ENCODE measurements around the gene SPTBN5.

The SPTBN5 gene

DNA sequence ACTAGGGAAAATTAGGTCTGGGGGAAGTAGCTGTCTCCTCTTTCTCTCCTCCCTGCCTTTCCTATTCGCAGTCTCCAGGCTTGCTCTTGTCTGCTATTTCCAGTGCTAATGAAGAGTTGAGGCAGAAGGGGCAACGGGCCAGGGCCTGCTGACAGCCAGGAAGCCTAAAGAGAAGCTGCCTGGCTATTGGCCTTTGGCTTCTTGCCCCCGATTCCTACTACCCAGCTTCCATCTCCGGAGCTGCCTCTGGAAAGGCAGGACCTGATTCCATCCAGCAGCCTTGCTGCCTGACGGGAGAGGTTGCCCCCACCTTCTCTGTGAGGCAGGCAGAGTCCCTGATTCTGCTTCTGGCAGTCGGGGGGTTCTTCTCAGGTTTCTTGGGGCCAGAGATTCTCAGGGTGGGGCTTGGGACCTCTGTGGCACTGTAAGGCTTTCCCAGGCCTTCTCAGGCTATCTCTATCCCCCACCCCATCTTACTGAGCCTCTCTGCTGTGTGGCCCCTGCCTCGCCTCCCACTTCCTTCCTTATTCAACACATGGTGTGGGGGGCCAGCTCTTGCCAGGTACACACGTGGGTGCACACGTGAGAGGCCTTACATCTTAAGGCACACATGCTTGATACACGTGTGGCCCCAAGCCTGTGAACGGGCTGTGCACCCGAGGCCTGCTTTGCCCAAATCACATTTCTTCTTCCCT is 84.2 kb downstream of the SPTBN5 start:
- no peak overlapping the region for H3K27ac ChIP-seq
- TF ChIP-seq ZFX (IDR thresholded peaks at IDR 0.05; ENCODE audit: borderline replicate concordance) = no peak
- TF ChIP-seq, protein P1, sequence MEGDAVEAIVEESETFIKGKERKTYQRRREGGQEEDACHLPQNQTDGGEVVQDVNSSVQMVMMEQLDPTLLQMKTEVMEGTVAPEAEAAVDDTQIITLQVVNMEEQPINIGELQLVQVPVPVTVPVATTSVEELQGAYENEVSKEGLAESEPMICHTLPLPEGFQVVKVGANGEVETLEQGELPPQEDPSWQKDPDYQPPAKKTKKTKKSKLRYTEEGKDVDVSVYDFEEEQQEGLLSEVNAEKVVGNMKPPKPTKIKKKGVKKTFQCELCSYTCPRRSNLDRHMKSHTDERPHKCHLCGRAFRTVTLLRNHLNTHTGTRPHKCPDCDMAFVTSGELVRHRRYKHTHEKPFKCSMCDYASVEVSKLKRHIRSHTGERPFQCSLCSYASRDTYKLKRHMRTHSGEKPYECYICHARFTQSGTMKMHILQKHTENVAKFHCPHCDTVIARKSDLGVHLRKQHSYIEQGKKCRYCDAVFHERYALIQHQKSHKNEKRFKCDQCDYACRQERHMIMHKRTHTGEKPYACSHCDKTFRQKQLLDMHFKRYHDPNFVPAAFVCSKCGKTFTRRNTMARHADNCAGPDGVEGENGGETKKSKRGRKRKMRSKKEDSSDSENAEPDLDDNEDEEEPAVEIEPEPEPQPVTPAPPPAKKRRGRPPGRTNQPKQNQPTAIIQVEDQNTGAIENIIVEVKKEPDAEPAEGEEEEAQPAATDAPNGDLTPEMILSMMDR (IDR thresholded peaks at IDR 0.05) = no peak

DNA sequence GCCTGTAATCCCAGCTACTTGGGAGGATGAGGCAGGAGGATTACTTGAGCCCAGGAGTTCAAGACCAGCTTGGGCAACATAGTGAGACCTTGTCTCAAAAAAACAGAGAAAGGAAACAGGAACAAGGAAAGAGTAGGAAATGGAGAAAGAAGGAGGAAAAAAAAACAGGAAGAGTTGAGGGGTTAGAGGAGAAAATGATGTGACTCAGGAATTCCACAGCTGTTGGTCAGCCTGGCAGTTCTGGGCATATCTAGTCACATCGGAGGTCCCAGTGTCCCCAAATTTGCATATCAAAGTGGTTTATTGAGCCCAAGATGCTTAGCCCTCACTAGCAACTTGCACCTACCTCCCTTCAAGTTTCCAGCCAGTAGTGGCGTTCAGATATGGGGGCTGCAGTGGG is 84.7 kb downstream of the SPTBN5 start:
- no peak overlapping the region for H3K27ac ChIP-seq
- no peak for TF ChIP-seq ZFX (IDR thresholded peaks at IDR 0.05; ENCODE audit: borderline replicate concordance)
- TF ChIP-seq, protein P1 (IDR thresholded peaks at IDR 0.05) = no peak

DNA sequence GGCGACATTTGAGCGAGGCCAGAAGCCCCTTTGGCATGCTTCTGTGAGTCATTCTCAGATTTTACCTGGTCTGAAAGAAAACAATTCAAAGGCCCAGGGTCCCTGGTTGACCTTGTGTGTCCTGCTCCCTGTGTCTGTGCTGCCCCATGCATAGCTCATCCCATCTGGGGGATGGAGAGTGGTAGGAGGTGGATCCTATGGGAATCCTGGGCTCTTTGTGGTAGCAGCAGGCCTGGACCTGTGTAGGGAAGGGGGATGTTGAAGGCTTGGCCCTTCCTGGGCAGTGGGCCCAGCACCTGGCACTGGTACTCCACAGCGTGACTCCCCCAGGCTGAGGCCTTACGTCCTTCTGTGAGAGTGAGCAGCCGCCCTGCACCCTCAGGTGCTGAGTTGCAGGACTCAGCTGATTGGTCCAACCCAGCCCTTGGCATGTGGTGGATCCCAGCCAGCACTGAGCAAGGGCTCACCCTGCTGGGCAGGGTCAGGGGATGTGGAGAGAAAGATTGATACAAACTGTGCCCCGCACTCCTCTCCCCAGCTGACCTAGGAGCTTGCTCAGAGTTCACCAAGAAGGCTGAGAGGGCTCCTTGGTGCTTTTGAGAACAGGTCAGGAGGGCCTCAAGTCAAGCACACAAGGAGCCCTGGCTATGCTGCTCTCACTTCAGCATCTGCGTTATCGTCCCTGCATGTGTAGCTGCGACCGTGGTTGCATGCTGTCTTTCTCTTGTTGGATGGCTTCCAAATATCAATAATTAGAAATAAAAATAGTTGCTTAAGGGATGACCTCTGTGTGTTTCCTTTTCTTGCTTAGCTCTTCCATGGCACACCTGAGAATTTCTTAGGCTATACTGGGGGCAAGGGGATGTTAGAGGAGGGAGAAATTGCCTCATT is 87.3 kb downstream of the SPTBN5 start:
- no peak overlapping the region for H3K27ac ChIP-seq

DNA sequence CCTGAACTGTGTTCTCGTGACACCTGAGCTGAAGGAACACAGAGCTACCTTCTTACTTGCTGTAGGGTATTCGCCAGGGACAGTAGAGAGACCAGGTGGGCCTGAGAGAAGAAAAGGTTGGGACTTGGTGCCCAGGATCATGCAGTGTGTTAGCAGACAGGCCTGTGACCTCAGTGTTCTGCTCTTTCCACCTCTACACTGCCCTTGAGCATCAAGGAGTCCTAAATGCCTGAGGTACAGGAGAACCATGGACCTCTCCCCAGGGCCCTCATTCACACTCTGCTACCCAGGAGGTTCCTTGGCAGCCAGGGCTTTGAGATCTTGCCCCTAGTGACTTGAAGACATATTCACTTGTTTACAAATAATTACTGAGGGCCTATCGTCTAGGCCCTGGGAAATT is 88.1 kb downstream of the SPTBN5 start:
- no peak overlapping the region for H3K27ac ChIP-seq
- TF ChIP-seq, protein P1 (IDR thresholded peaks at IDR 0.05) = no peak
- no peak for TF ChIP-seq ZFX (IDR thresholded peaks at IDR 0.05; ENCODE audit: borderline replicate concordance)

More for the DNA sequence above, 87.3 kb downstream of the SPTBN5 start:
- TF ChIP-seq, protein P1 (IDR thresholded peaks at IDR 0.05) = peak; percentile 34; the same call in 1 of the 2 replicates
- no peak for TF ChIP-seq ZFX (IDR thresholded peaks at IDR 0.05; ENCODE audit: borderline replicate concordance)

DNA sequence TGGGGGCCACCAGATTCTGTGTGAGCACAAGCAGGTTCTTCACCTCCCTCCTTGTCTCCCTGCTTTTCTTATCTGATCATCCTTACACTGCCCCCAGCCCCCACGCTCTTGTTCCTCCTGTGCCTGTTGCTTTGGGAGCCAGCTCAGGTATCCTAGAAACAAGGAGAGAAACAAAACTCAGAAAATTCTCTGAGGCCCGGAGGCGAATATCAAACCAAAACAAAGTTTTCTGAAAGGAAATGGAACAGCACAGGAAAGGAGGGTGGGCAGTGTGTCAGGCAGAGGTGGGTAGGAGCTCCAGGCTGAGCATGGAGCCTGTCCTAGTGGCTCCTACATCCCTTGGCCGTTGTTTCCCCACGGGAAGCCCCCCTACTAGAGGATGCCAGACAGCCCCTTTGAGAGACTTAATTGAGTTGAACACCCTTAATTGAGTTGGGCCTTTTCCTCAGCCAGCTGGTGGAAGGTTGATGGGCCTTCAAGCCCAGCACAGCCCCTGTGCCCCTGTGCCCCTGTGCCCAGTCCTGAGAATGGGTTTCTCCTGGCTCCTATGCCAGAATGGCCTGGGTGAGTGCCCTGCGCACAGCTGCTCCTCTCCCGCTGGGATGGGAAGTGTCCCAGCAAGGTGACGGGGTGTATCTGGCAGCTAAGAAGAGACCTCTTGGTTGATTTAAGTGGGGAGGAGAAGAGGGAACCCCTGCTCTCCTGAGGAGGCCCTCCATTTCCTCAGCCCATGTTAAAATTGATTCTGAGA is 88.8 kb downstream of the SPTBN5 start:
- H3K27ac ChIP-seq = no peak overlapping the region

DNA sequence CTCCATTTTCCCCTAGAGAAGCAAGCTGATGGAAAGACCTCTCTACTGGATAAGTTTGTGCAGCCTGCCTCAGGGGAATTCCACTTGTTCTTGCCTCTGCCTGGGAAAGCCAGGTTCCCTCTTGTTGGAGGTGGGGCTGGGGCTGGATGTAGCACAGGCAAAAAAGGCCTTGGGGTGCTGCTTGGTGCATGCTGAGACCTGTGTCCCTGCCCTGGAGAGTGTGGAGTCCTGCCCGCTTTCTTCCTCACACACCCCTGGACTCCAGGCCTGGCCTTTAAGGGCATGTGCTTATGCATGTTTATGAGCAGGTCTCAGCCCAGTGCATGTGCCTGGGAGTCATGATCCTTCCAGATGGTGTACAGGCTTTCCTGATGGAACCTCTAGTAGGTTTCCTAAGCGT is 89.5 kb downstream of the SPTBN5 start:
- TF ChIP-seq ZFX (IDR thresholded peaks at IDR 0.05; ENCODE audit: borderline replicate concordance) = no peak
- TF ChIP-seq, protein P1 (IDR thresholded peaks at IDR 0.05) = no peak

More for the DNA sequence above, 88.8 kb downstream of the SPTBN5 start:
- TF ChIP-seq, protein P1 (IDR thresholded peaks at IDR 0.05) = no peak
- no peak for TF ChIP-seq ZFX (IDR thresholded peaks at IDR 0.05; ENCODE audit: borderline replicate concordance)

More for the DNA sequence above, 89.5 kb downstream of the SPTBN5 start:
- H3K27ac ChIP-seq = no peak overlapping the region
